ENCODE measurements around the gene TTC23L.

TTC23L gene

DNA sequence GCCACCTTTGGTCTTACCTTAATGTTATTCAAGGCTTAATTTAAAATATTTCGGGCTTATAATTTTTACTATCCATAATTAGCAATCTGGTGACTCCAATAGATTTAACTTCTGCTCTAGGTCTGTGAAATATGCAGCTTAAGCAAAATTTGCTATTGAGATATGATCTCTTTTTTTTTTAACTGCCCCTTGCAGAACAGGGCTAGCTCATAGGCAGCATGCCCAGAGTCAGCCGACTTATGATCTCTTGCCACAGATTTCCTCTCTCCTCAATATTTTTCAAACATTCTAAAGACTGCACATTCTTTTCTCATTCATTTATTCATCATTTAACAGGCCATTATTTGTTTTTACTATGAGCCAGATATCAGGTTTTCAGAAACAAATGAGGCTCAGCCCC is 4.5 kb downstream of the TTC23L start:
- Histone ChIP-seq H3K9me3 (replicated peaks; ENCODE audit: insufficient read depth, low read length) (no peaks in the 10 kb centered on the region), H3K9ac (ENCODE audit: low read length) (no peak overlapping the region), H3K4me1 (ENCODE audit: low read length) (0 out of 2 replicates have a peak, but pooled peaks cover under 1% of the 10 kb centered on the region), H3K79me2 (ENCODE audit: low read length) (no peaks in the 10 kb centered on the region), H3K36me3 (replicated peaks; ENCODE audit: insufficient read depth, low read length) (no peaks in the 10 kb centered on the region), H3F3A (ENCODE audit: insufficient read depth, low read length) (peaks cover 10% of the 10 kb centered on the region; the same call in 1 of the 2 replicates), H2AFZ (ENCODE audit: low read length) (no peak overlapping the region), H3K4me2 (ENCODE audit: low read depth, low read length) (no peak overlapping the region), H4K20me1 (ENCODE audit: insufficient read depth, low read length) (no peaks in the 10 kb centered on the region), H3K9me2 (replicated peaks; ENCODE audit: insufficient read depth, low read length) (no peaks in the 10 kb centered on the region), H3K4me3 (ENCODE audit: low read length) (no peak overlapping the region), H3K27ac (ENCODE audit: low read length) (no peak overlapping the region), H3K27me3 (replicated peaks; ENCODE audit: insufficient read depth, low read length) (no peaks in the 10 kb centered on the region)
- TF ChIP-seq, protein P1, sequence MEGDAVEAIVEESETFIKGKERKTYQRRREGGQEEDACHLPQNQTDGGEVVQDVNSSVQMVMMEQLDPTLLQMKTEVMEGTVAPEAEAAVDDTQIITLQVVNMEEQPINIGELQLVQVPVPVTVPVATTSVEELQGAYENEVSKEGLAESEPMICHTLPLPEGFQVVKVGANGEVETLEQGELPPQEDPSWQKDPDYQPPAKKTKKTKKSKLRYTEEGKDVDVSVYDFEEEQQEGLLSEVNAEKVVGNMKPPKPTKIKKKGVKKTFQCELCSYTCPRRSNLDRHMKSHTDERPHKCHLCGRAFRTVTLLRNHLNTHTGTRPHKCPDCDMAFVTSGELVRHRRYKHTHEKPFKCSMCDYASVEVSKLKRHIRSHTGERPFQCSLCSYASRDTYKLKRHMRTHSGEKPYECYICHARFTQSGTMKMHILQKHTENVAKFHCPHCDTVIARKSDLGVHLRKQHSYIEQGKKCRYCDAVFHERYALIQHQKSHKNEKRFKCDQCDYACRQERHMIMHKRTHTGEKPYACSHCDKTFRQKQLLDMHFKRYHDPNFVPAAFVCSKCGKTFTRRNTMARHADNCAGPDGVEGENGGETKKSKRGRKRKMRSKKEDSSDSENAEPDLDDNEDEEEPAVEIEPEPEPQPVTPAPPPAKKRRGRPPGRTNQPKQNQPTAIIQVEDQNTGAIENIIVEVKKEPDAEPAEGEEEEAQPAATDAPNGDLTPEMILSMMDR (IDR thresholded peaks at IDR 0.05; ENCODE audit: low read length), result no peak
- TF ChIP-seq EZH2 (optimal IDR thresholded peaks at IDR 0.05; ENCODE audit: low read depth, low read length) (no peak), EZH2phosphoT487 (IDR thresholded peaks at IDR 0.05; ENCODE audit: low read length) (no peak)
- DNase-seq, result no peak

DNA sequence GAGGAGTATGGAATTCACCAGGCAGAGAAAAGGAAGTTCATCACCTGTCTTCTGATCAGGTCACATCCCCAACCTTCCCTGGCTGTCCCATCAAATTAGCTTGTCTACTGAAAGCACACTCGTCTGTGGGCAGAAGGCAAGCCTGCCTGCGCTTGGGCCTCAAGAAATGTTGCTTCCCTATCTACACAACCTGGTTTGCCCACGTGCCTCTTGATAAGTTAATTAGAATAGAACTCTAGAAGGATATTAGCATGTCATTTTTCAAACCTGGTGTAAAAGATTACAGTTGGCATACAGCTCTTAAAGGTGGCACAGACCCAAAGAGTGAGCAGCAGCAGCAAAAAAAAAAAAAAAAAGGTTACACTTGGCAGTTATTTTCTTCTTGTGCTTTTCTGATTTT is 5.1 kb downstream of the TTC23L start:
- Histone ChIP-seq H3K9me3 (replicated peaks; ENCODE audit: insufficient read depth, low read length) (no peaks in the 10 kb centered on the region), H3K79me2 (ENCODE audit: low read length) (no peaks in the 10 kb centered on the region), H2AFZ (ENCODE audit: low read length) (no peak overlapping the region), H3K4me2 (ENCODE audit: low read depth, low read length) (no peak overlapping the region), H3K9ac (ENCODE audit: low read length) (no peak overlapping the region), H3K9me2 (replicated peaks; ENCODE audit: insufficient read depth, low read length) (no peaks in the 10 kb centered on the region), H3K36me3 (replicated peaks; ENCODE audit: insufficient read depth, low read length) (no peaks in the 10 kb centered on the region), H3K4me1 (ENCODE audit: low read length) (no peaks in the 10 kb centered on the region), H3K4me3 (ENCODE audit: low read length) (no peak overlapping the region), H3K27me3 (replicated peaks; ENCODE audit: insufficient read depth, low read length) (no peaks in the 10 kb centered on the region), H4K20me1 (ENCODE audit: insufficient read depth, low read length) (no peaks in the 10 kb centered on the region), H3K27ac (ENCODE audit: low read length) (no peak overlapping the region), H3F3A (ENCODE audit: insufficient read depth, low read length) (peaks cover 4% of the 10 kb centered on the region; the same call in 1 of the 2 replicates)
- DNase-seq, result no peak
- TF ChIP-seq EZH2 (optimal IDR thresholded peaks at IDR 0.05; ENCODE audit: low read depth, low read length) (no peak), EZH2phosphoT487 (IDR thresholded peaks at IDR 0.05; ENCODE audit: low read length) (no peak)
- TF ChIP-seq, protein P1 (IDR thresholded peaks at IDR 0.05; ENCODE audit: low read length), result no peak

DNA sequence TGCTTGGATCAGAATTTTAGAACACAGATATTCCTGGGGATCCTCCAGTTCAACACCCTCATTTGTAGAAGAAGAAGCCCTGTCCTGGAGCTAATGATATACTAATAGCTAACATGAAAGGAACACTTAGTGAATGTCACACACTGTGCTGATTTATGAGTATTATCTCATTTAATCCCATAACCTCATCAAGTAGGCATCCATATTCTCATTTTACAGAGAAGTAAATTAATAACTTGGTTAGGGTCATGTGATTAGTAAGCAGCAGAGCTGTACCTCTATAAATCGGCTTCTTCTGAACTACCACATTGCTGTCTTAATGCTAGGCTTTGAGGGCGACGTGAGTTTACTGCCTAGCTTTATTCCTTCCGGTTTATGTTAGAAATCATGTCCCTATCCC is 6.0 kb downstream of the TTC23L start:
- no peak overlapping the region for H3K27ac ChIP-seq (ENCODE audit: low read length)
- no peak overlapping the region for H2AFZ ChIP-seq (ENCODE audit: low read length)
- DNase-seq, result no peak
- no peaks in the 10 kb centered on the region for H3K9me3 ChIP-seq (replicated peaks; ENCODE audit: insufficient read depth, low read length)
- no peaks in the 10 kb centered on the region for H3K27me3 ChIP-seq (replicated peaks; ENCODE audit: insufficient read depth, low read length)
- no peak overlapping the region for H3K4me2 ChIP-seq (ENCODE audit: low read depth, low read length)
- H3K79me2 ChIP-seq (ENCODE audit: low read length), result no peaks in the 10 kb centered on the region
- no peak for TF ChIP-seq EZH2phosphoT487 (IDR thresholded peaks at IDR 0.05; ENCODE audit: low read length)
- no peak for TF ChIP-seq EZH2 (optimal IDR thresholded peaks at IDR 0.05; ENCODE audit: low read depth, low read length)
- TF ChIP-seq, protein P1 (IDR thresholded peaks at IDR 0.05; ENCODE audit: low read length), result no peak
- no peaks in the 10 kb centered on the region for H4K20me1 ChIP-seq (ENCODE audit: insufficient read depth, low read length)
- H3F3A ChIP-seq (ENCODE audit: insufficient read depth, low read length), result no peaks in the 10 kb centered on the region
- no peaks in the 10 kb centered on the region for H3K9me2 ChIP-seq (replicated peaks; ENCODE audit: insufficient read depth, low read length)
- H3K36me3 ChIP-seq (replicated peaks; ENCODE audit: insufficient read depth, low read length), result no peaks in the 10 kb centered on the region
- H3K4me1 ChIP-seq (ENCODE audit: low read length), result no peaks in the 10 kb centered on the region
- no peak overlapping the region for H3K4me3 ChIP-seq (ENCODE audit: low read length)
- H3K9ac ChIP-seq (ENCODE audit: low read length), result no peak overlapping the region

Measured in MM.1S (cell line).